Myocyte (in vitro differentiated cells): ENCODE results near the gene DGKD. TPM values are rescaled to one million over a fixed set of nuclear protein-coding genes. Genes with fewer than 3 reads are reported as not detected.

Experiments
- DNase-seq: peaks from one replicate; pipeline ENCODE4 v3.0.0-alpha.2; 2012; ENCODE audit warnings: low read depth
- total RNA-seq: library from RNA; depleted of rRNA; stranded (reverse); fragments of >200 nt; gene quantifications from 2 replicates; pipeline ENCODE4 v1.2.3, GENCODE V29; 2014

Gene DGKD
- total RNA-seq, 1 donor from 2014 or later: 45.1 TPM

DNA sequence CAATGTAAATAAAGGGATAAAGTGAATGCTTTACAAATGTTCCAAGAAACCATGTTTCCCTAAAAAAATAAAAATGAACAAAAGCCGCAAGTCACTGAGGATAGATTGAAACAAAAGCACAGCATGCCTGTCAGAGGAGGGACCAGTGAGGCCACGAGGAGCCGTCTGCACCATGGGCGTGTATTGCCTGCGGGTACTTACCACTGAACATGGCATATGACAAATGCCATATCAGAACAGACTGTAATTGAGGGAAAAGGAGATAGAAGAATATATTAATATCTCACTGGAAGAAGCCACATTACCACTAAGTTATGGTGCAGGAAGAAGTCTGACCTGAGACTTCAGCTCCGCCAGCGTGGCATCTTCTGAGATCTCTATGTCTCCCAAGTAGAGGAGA lies 136.5 kb downstream of the DGKD start:
- DNase-seq: no peak

DNA sequence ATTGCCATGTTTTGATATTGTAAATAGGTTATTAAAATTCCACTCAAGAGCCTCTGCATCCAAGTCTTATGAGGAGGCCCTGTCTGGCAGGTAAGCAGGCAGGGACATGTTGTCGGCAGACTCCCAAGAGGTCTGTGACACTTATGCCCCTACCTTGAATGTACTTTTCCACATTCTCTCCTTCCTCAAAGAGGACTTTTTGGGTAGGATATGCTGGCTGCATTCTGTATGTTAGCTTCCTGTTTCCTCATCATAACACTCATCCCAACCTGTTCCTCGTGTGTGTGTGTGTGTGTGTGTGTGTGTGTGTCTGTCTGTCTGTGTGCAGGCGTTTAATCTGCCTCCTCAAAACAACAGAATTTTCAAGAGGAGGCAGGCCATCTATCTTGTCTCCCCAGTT lies 137.0 kb downstream of the DGKD start:
- DNase-seq: no peak

DNA sequence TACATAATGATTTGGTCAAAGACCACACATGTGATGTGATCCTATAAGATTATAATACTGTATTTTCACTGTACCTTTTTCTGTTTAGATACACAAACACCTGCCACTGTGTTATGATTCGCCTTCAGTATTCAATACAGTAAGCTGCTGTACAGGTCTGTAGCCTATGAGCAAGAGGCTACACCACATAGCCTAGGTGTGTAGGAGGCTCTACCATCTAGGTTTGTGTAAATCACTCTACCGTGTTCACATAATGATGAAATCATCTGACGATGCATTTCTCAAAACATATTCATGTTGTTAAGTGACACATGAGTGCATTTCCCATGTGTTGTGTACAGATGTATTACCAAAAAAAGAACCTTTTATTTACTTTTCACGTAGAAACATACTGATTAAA lies 137.8 kb downstream of the DGKD start:
- no peak for DNase-seq

DNA sequence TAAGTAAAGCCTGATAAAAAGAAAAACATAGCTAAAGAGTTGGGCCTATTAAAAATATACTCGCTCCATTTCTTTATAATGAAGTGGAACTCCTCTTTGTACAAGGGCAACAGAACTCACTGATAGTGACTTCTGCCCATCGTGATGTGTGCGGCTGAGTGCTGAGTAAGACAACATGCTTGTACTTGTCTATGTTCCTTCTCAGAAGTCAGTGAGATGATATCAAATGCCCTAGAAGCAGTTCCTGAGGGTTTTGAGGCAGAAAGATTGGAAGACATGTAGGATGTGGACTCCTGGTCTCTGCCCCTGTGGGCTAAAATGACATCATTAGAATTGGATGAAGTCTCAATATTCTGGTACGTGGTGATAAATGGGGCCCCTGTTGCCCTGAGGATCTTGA lies 138.5 kb downstream of the DGKD start:
- no peak for DNase-seq

- DNase-seq: no peak
Observed at GRCh38 chr2:233495503-233496496, 141.5 kb downstream of the DGKD start.

GRCh38 chr2:233497692-233498091 lies 143.4 kb downstream of the DGKD start:
- DNase-seq: no peak

- DNase-seq: no peak
Observed at GRCh38 chr2:233498126-233498525, 143.8 kb downstream of the DGKD start.

DNA sequence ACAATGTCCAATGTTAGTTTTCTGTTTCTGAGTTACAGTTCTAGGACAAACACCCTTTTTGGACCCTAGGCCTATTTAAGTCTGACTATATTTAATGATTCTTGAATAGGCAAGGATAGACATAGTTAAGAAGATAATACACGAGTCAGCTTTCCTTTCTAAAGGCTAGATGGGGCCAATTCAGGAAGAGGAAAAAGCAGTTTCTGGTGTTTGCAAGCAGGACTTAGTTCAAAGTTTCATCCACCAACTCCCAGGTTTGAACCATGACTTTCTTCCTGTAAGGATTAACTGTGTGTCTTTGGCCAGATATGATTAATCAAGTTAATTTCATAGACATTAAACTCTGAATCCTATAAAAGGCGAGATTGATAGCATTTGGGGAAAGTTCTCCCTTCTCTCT lies 145.6 kb downstream of the DGKD start:
- DNase-seq: no peak

GRCh38 chr2:233501198-233502076 lies 147.1 kb downstream of the DGKD start:
- DNase-seq: peak; percentile 47

DNA sequence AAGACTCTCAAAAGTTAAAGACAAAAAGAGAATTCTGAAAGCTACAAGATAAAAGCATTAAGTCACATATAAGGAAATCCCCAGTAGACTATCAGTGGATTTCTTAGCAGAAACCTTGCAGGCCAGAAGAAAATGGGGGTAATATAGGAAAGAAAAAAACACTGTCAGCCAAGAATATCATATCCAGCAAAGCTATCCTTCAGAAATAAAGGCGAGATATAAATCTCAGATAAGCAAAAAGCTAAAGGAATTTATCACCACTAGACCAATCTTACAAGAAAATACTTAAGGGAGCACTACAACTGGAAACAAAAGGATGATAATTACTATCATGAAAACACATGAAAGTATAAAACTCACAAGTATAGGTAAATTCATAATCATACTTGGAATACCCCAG lies 149.2 kb downstream of the DGKD start:
- no peak for DNase-seq

DNA sequence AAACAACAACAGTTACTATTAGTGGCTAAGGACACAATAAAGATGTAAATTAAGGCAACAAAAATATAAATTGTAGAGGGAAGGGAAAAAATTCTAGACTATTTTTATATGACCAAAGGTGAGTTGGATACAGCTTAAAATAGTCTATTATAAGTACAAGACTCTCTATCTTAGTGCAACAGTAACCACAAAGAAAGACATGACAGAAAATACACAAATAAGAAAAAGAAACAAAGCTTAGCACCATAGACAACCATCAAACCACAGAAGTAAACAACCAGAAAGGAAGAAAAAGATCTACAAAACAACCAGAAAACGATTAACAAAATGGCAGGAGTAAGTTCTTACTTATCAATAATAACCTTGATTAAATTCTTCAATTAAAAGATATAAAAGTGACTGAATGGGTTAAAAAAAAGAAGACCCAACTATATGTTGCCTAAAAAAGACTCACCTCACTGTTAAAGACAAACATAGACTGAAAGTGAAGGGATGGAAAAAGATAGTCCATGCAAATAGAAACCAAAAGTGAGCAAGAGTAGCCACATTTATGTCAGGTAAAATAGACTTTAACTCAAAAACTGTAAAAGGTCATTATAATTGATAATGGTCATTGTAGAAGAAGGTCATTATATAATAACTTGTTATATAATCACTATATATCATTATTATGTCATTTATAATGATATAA lies 149.8 kb downstream of the DGKD start:
- DNase-seq: no peak

DNA sequence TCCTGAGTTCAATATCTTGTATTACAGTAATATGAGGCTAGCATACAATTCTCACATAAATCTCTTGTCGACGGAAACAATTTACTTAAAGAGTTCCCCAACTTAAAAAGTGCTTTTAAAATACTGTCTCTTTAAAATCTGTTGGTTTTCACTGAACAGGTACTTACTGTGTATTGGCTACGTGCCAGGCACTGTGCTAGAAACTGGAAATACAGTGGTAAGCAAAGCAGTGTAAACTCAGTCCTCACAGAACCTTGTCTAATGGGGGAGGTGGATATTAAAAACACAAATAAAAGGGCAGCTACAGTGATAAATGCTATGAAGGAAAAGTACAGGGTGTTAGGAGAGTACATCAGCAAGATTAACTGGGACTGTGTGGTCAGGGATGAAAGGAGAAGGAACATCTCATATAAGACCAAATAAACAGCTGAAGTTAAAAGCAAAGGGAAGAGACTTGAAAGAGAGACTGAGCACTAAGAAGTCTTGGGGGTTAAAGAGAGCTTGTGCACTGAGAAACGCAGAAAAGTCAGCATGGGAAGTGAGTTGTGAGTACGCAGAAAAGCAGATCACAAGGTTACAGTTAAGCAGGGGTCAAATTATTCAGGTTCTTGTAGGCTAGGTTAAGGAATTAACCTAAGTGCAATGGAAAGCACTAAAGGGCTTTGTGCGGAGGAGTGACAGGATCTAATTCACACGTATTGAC lies 159.8 kb downstream of the DGKD start:
- no peak for DNase-seq

GRCh38 chr2:233519787-233520611 lies 165.7 kb downstream of the DGKD start:
- DNase-seq: no peak

Other genes starting within 250 kb of the DGKD start
- gene ATG16L1, start 102.8 kb upstream of the DGKD start, total RNA-seq: 40.8 and 43.7 TPM in 2 replicates
- not detected in 2 replicates for gene SAG, start 46.7 kb upstream of the DGKD start, total RNA-seq
- gene USP40, start 212.3 kb downstream of the DGKD start, total RNA-seq: 23.4 and 32.9 TPM in 2 replicates